ENCODE results near the gene RPL5.

- TF ChIP-seq CTCF (IDR thresholded peaks at IDR 0.05; ENCODE audit: poor library complexity) = no peak
- no peak for TF ChIP-seq EZH2 (IDR thresholded peaks at IDR 0.05; ENCODE audit: borderline replicate concordance)
Observed at GRCh38 chr1:92803140-92803887, 28.5 kb upstream of the RPL5 start.
